GM18858 (cell line): ENCODE measurements around the gene MPP3.

ENCODE experiments used
- ATAC-seq: cut with Tn5 transposase; IDR thresholded peaks from one replicate; pipeline ENCODE4 v1.9.1; 2021; ENCODE audit not compliant: unreplicated experiment

Gene MPP3

GRCh38 chr17:43774304-43775250 is 58.4 kb downstream of the MPP3 start:
- ATAC-seq, result no peak

GRCh38 chr17:43772877-43773648 is 59.9 kb downstream of the MPP3 start:
- ATAC-seq, result no peak

- ATAC-seq, result no peak
Measured at GRCh38 chr17:43771463-43771862, 61.5 kb downstream of the MPP3 start.

- ATAC-seq, result no peak
Measured at GRCh38 chr17:43770957-43771356, 62.0 kb downstream of the MPP3 start.

GRCh38 chr17:43769859-43770258 is 63.1 kb downstream of the MPP3 start:
- no peak for ATAC-seq

GRCh38 chr17:43769426-43769825 is 63.5 kb downstream of the MPP3 start:
- ATAC-seq, result no peak

- no peak for ATAC-seq
Measured at GRCh38 chr17:43768943-43769342, 64.0 kb downstream of the MPP3 start.

GRCh38 chr17:43768382-43768781 is 64.6 kb downstream of the MPP3 start:
- no peak for ATAC-seq

GRCh38 chr17:43767713-43768059 is 65.3 kb downstream of the MPP3 start:
- no peak for ATAC-seq

GRCh38 chr17:43767053-43767712 is 65.8 kb downstream of the MPP3 start:
- no peak for ATAC-seq

GRCh38 chr17:43766413-43767052 is 66.4 kb downstream of the MPP3 start:
- ATAC-seq, result no peak

GRCh38 chr17:43760254-43760852 is 72.6 kb downstream of the MPP3 start:
- no peak for ATAC-seq

- ATAC-seq, result no peak
Measured at GRCh38 chr17:43759836-43760235, 73.1 kb downstream of the MPP3 start.

GRCh38 chr17:43758497-43759174 is 74.3 kb downstream of the MPP3 start, which contains the start of gene SOST:
Gene SOST (minus strand): TSS chr17:43758791. CDS start chr17:43758741, 50 bp downstream.
- no peak for ATAC-seq

- ATAC-seq, result no peak
Measured at GRCh38 chr17:43758086-43758485, 74.9 kb downstream of the MPP3 start.

- no peak for ATAC-seq
Measured at GRCh38 chr17:43757171-43757660, 75.7 kb downstream of the MPP3 start.

GRCh38 chr17:43756201-43756600 is 76.7 kb downstream of the MPP3 start:
- no peak for ATAC-seq

- ATAC-seq, result no peak
Measured at GRCh38 chr17:43755389-43755875, 77.5 kb downstream of the MPP3 start.

- no peak for ATAC-seq
Measured at GRCh38 chr17:43754947-43755346, 78.0 kb downstream of the MPP3 start.
